GM03348 (cell line): Measurements from ENCODE around the gene OGFRL1.

Experiments
- DNase-seq: peaks from one replicate; pipeline ENCODE4 v3.0.0; 2012; ENCODE audit warnings: low spot score

Gene OGFRL1

DNA sequence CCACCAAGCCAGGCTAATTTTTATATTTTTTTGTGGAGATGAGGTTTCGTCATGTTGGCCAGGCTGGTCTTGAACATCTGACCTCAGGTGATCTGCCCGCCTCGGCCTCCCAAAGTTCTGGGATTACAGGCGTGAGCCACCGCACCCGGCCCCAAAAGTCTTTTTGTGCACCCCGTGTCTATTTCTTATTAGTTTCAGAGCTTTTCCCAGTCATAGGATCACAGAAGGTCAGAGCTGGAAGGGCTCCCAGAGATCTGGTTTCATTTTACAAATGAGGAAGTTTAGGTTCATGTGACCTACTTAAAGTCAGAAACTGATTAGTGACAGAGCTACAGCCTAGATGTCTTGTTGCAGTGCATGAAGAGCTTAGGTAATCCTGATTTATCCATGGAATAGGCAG lies 1.6 kb upstream of the OGFRL1 start:
- DNase-seq: peak; percentile 48

DNA sequence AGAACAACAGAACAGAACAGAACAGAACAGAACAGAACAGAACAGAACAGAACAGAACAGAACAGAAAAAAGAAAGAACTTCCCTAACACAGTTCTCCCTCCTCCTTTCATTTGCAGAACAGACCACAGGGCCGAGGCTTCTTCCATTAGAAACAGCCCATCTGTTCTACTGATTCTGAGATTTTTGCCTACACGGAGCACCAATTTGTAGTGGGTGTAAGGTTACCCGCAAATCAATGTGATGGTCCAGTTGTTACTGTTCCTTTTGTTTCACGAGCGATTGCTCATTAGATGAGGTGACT lies 734 bp upstream of the OGFRL1 start:
- DNase-seq: no peak

DNA sequence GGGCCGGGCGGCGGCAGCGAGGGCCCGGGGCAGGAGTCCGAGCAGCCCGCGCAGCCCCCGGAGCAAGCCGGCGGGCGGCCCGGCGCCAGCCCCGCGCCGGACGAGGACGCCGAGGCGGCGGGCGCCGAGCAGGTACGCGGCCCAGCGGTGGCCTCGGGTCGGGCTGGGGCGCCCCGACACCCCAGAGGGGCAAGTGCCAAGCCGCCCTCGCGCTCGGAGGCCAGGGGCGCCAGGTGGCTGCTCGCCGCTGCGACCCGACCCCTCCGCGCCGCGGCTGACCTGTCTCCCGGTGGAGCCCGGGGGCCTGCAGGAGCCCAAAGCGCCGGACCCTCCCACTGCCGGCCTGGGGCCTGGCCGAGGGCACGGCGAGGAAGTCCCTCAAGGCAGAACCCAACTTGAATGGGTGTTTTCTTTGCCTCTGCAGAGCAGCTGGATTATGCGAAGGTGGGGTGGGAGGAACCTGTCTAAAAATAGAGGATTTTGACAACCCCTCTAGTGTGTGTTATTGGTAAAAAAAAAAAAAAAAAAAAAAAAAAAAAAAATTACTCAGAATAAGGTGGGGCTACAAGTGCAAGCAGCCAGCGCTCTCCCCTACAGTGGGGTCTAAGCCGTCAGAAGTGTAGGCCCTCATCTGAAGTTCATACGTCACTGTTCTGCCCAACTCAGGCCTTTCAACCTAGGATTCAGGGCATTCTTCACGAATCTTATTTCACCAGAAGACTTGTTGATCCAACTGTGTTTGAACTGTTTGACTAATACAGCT lies 609 bp downstream of the OGFRL1 start:
- DNase-seq: peak; percentile 43

DNA sequence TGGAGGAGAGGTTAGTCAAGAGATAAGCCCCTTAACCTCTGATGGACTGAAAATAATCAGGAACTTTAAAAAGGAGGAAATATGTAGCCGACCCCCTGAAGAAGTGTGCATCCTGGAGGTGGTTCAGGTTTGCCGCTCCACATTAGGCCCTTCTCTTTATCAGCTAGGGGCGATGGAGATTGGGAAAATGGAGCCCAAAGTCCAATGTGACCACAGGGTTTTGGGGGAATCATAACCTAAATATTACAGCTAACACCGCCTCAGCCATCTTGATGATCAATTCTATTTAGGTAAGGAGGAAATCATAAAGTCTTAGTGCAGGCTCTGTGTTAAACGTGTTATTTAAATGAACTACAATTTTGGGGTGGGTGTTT lies 1.2 kb downstream of the OGFRL1 start:
- DNase-seq: no peak

DNA sequence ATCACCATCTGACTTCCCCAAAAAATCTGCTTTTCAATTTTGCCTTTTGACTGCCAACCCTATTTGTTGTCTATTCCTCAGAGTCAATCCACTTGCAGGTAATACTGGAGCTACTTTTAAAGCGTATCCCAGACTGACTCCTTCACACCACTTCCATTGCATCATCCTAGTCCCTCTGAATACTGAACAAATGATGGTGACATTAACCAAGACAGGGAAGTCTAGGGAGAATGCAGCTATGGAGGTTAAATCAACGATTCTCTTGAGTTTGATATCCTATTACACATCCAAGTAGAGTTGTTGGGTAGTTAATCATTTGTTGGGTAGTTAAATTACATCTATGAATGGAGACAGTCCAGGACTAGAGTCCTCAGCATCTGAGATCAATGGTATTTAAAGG lies 2.0 kb downstream of the OGFRL1 start:
- DNase-seq: no peak

DNA sequence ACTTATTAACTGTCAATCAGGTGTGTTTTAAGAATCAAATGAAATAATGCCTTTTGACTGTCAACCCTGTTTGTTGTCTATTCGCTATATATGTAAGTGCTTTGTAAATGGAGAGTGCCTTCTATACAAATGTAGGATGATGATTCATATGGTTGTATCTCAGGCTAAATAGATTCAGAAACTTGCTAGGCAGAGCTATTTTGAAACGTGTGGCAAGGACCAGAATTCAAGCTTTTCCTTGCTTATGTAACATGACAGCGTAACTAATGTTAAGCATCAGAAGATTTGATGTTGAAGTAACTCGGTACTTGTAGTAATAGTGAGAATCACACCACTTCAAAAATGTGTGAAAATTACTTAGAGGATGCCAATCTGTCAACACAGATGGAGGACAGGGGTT lies 3.4 kb downstream of the OGFRL1 start:
- DNase-seq: no peak

DNA sequence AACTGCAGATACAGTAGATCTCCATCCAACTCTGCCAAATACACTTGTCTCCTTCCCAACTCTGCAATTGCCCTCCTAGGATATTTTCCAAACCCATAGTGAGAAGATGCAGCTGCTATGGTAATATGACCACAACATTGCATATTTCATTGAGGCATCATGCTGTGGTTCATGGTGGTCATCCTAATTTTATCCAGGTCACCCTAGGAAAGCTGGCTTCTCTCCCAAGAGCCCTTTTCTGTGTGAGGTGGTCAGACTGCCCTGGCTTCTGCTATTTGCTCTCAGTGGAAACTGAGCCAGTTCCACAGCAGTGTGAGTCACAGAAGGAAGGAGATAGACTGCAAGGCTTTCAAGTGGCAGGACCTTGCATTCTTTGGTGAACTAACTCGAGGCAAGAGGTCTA lies 5.5 kb downstream of the OGFRL1 start:
- peak; percentile 73 for DNase-seq

DNA sequence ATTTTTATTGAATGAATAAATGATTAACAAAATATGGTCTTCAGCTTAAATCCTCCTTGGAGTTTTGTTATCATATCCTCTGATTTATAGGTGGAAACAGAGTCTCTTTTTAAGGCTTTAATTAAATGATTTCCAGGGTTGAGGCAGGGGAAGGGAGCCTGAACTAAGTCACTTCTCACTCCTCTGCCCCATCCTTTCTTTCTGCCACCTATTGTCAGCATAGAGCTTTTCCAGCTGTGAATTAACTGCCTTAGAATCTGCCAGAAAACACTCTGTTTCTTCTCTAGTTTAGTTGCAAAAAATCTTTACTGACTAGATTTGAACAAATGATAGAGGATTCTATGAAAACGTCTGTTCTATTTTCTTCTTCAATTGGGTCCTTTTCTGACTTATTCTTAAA lies 9.8 kb downstream of the OGFRL1 start:
- no peak for DNase-seq

GRCh38 chr6:71299541-71300470 lies 11.2 kb downstream of the OGFRL1 start:
- DNase-seq: peak; percentile 5

GRCh38 chr6:71300561-71301168 lies 12.1 kb downstream of the OGFRL1 start:
- DNase-seq: no peak

- no peak for DNase-seq
Measured at GRCh38 chr6:71301546-71301945, 12.9 kb downstream of the OGFRL1 start.

- DNase-seq: no peak
Measured at GRCh38 chr6:71309656-71310055, 21.0 kb downstream of the OGFRL1 start.

GRCh38 chr6:71310261-71310660 lies 21.6 kb downstream of the OGFRL1 start:
- DNase-seq: no peak

- DNase-seq: no peak
Measured at GRCh38 chr6:71312089-71312488, 23.5 kb downstream of the OGFRL1 start.

GRCh38 chr6:71317441-71317840 lies 28.8 kb downstream of the OGFRL1 start:
- no peak for DNase-seq

DNA sequence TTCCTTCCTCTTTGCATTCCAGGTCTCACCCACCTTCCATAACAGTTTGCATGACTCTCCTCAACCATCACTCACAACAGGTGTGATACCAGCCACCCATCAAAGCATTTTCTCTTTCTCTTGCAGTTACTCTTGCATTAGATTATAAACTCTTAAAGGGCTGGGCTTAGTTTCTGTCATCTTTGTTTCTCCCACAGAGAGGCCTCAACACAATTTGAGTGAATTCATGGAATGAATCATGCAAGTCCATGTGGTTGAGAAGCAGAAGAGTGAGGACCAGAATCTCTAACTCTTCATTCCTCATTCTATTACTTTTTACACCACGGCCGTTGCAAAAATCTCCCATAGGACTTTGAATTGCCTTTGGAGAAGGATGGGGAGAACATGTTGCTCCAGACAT lies 31.4 kb downstream of the OGFRL1 start:
- DNase-seq: no peak

DNA sequence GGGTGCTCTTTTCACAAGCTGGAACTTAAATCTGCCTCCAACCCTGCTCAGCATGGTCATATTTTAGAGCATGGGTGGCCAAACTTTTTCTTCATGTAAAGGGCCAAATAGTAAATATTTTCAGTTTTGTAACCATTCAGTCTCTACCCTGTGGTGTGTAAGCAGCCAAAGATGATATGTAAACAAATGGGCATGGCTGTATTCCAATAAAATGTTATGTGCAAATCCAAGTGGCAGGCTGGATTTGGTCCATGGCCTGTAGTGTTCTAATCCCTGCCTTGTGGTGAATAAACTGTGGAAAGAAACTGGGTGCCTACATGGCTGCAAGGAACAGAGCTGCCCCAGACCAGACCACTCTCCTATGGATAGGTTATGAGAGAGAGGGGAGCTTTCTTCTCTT lies 32.7 kb downstream of the OGFRL1 start:
- DNase-seq: no peak

DNA sequence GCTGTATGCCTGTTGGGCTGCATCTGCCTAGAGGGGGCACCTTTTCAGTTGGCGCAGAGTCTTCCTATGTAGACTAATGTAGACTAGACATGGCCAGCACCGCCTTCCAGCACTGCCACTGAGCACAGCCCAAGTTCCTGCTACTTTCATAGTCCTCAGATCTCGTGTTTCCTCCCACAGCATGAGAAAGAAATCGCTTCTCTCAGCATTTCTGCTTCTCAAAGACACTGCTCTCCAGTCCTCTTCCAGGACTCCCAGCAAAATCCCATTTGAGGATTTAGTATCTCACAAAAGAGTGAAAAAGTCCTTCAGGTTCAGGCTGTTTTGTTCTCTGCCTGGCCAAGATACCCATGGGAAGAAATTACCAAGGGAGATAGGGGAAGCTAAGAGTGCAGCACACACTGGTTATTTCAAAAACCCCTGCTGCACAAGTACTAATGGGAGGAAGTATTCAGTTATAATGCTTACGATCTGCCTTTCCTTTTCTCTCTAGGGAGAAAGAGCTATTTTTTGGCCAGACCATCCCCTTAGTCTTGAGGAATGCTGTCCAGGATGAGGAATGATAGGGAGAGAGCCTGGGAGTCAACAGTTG lies 35.7 kb downstream of the OGFRL1 start:
- no peak for DNase-seq

DNA sequence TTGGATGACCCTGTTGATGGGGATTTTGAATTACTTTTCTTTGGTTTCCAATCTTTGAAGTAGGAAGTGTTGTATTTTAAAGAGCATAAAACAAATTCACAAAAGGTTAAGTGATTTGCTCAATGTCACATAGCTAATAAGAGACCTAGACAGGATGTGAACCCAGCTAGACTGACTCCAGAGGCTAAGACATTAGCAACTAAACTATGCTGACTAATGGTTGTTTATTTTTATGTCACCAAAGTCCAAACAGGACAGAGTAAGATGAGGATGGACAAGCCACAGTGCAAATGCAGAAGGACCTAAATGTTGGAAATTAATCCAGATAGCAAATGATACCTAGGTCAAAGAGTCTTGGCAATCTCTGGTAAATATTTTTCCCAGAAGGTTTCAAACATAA lies 38.0 kb downstream of the OGFRL1 start:
- DNase-seq: no peak

DNA sequence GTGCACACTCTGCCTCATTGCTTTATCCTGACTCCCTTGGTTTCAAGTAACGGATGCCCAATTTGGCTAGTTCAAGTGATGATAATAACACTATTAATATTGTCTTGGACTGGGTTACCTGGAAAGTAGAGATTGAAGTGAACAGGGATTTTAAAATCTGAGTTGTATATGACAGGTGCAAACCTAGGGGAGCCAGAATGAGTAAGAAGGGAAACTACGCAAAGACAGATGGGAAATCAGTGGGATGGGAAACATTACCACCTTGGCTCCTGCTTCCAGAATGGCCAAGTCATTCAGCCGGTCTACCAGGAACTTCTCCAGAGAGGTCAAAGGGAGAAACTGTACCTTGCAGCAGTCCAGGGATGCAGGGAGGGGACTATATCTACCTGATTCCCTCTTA lies 41.9 kb downstream of the OGFRL1 start:
- DNase-seq: no peak

- DNase-seq: no peak
Measured at GRCh38 chr6:71332012-71332411, 43.4 kb downstream of the OGFRL1 start.

DNA sequence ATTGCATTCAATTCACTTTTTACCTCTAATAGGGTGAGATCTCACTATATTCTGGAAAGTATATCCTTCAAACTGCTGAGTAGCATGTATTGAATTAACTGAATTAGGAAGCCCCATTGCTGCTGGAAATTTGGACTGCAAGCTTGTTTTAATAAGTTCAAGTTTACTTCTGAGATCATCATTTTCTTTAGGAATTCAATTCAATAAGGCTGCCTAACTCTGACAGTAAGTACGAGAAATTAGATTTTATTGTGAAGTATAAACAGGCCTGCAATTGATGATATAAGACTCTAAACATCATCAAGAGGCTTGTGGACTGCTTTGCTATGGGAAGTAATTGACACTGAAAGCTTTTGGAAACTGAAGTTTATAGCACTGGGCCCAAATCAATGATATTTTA lies 44.4 kb downstream of the OGFRL1 start:
- no peak for DNase-seq

GRCh38 chr6:71333697-71334096 lies 45.1 kb downstream of the OGFRL1 start:
- peak; percentile 73 for DNase-seq
